Body of pancreas (tissue), 4 donors: Measurements from ENCODE around the gene EIF4ENIF1. TPM values are rescaled to one million over a fixed set of nuclear protein-coding genes. Genes with fewer than 3 reads are reported as not detected.

ENCODE experiments used
- ATAC-seq: fragments of 150-250 bp; one replicate; pipeline ENCODE4 v1.9.1; 2016
- DNase-seq, 4 donors: peaks; one replicate each; pipeline ENCODE4 v3.0.0-alpha.2; 2019
- H3K27ac ChIP-seq, 4 donors: fragments of 200-600 bp; sonication (generic); 1 replicate in 3 of 4; 2 replicates in 1 of 4; pipeline versions ENCODE4 v1.5.1 to v1.6.1; 2016 to 2019; ENCODE audit warnings: mild to moderate bottlenecking in 1 of 4, mixed read lengths in 1 of 4, moderate library complexity in 1 of 4
- H3K27me3 ChIP-seq, 2 donors: fragments of 200-600 bp; sonication (generic); one replicate each; pipeline ENCODE4 v1.6.0; 2016; ENCODE audit warnings: mild to moderate bottlenecking in 1 of 2
- H3K36me3 ChIP-seq, 2 donors: fragments of 200-600 bp; sonication (generic); replicated peaks in 1 of 2; 2 replicates each; pipeline ENCODE4 v1.5.1; 2016; ENCODE audit warnings: low read depth in 2 of 2; ENCODE audit not compliant: insufficient read depth in 1 of 2
- H3K4me1 ChIP-seq: fragments of 200-600 bp; sonication (generic); one replicate; pipeline ENCODE4 v1.6.0; 2016
- H3K4me3 ChIP-seq, 2 donors: fragments of 200-600 bp; sonication (generic); 1 replicate in 1 of 2; 2 replicates in 1 of 2; pipeline ENCODE4 v1.5.1; 2016 to 2019
- H3K9me3 ChIP-seq, 3 donors: fragments of 200-600 bp; sonication (generic); 1 replicate in 2 of 3; 2 replicates in 1 of 3; pipeline ENCODE4 v1.5.1; 2016
- CTCF ChIP-seq, 7 experiments: fragments of 450-650 bp in 4 of 7; fragments of 200-600 bp in 3 of 7; sonication (generic) in 3 of 7; IDR thresholded peaks; one replicate each; pipeline ENCODE4 v1.5.1; 2016 to 2019; ENCODE audit warnings: antibody characterized with exemption in 7 of 7
- POLR2A ChIP-seq, 3 donors: fragments of 450-650 bp; IDR thresholded peaks; one replicate each; pipeline ENCODE4 v1.6.1; 2016; ENCODE audit warnings: antibody characterized with exemption in 3 of 3, mild to moderate bottlenecking in 2 of 3
- WGBS, 2 donors: methylation state at CpG; one replicate each; pipeline ENCODE4 v1.1.5; 2017; 5-methylcytosine and 5-hydroxymethylcytosine counted together
- intact Hi-C: fragments of 100-400 bp; cut with DNase I; formaldehyde crosslinking; loops from one replicate; pipeline ENCODE4 v1.15.1; 2023
- total RNA-seq, 2 donors: library from RNA; depleted of rRNA; stranded (reverse); fragments of >200 nt; gene quantifications; one replicate each; pipeline ENCODE4 v1.1.0, GENCODE V29; 2016

Gene EIF4ENIF1
- total RNA-seq, 2 donors from 2014 or later, result 7.5 to 10.9 TPM

GRCh38 chr22:31477329-31477728 lies 12.3 kb downstream of the EIF4ENIF1 start:
- Histone ChIP-seq H3K27ac (no peak overlapping the region), H3K36me3 (peaks cover 2 to 3% of the 10 kb centered on the region in 2 donors), H3K4me3 (no peak overlapping the region), H3K9me3 (no peaks in the 10 kb centered on the region), H3K27me3 (no peaks in the 10 kb centered on the region), H3K4me1 (no peaks in the 10 kb centered on the region)
- intact Hi-C loops, result no loop called here
- ATAC-seq (no peak), DNase-seq (no peak)
- WGBS, 2 donors, result 69 to 78% methylated on average over 4 of the region's 4 CpGs
- TF ChIP-seq POLR2A (IDR thresholded peaks at IDR 0.05), result no peak
- TF ChIP-seq CTCF (IDR thresholded peaks at IDR 0.05), result no peak

DNA sequence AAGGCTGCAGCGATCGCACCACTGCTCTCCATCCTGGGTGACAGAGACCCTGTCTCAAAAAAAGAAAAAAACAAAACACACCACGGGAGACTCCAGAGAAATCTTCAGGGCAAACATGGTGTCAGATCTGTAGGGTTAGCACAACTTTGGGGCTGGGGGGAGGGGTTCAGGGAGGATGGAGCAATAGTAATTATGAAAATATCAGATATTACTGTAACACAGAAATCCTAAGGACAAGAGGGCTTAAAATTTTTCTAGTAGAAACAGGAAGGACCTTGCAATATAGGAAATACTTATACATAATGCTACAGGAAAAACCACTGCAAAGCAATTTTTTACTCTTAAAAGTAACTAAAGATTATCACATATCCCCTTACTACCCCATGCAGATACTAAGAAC lies 13.8 kb downstream of the EIF4ENIF1 start:
- intact Hi-C loops, result no loop called here
- DNase-seq (no peak), ATAC-seq (no peak)
- TF ChIP-seq CTCF (IDR thresholded peaks at IDR 0.05), result no peak
- no peak for TF ChIP-seq POLR2A (IDR thresholded peaks at IDR 0.05)
- peaks cover 2 to 3% of the 10 kb centered on the region in 2 donors for H3K36me3 ChIP-seq
- H3K27me3 ChIP-seq, result no peaks in the 10 kb centered on the region
- WGBS, 2 donors, result 92 to 93% methylated on average over 3 of the region's 3 CpGs
- H3K4me1 ChIP-seq, result no peaks in the 10 kb centered on the region
- H3K9me3 ChIP-seq, result no peaks in the 10 kb centered on the region
- no peak overlapping the region for H3K4me3 ChIP-seq
- H3K27ac ChIP-seq, result no peak overlapping the region

- no peaks in the 10 kb centered on the region for H3K27me3 ChIP-seq
- no peaks in the 10 kb centered on the region for H3K4me1 ChIP-seq
- WGBS, 2 donors, result 93 to 97% methylated on average over 2 of the region's 2 CpGs
- ATAC-seq, result no peak
- no peak for DNase-seq
- TF ChIP-seq CTCF (IDR thresholded peaks at IDR 0.05) (no peak), POLR2A (IDR thresholded peaks at IDR 0.05) (no peak)
- H3K9me3 ChIP-seq, result no peaks in the 10 kb centered on the region
- no peak overlapping the region for H3K4me3 ChIP-seq
- peaks cover 0 to 2% of the 10 kb centered on the region in 2 donors for H3K36me3 ChIP-seq
- no peak overlapping the region for H3K27ac ChIP-seq
- intact Hi-C loops, result no loop called here
These were observed 14.9 kb downstream of the EIF4ENIF1 start for GRCh38 chr22:31474743-31475142.

DNA sequence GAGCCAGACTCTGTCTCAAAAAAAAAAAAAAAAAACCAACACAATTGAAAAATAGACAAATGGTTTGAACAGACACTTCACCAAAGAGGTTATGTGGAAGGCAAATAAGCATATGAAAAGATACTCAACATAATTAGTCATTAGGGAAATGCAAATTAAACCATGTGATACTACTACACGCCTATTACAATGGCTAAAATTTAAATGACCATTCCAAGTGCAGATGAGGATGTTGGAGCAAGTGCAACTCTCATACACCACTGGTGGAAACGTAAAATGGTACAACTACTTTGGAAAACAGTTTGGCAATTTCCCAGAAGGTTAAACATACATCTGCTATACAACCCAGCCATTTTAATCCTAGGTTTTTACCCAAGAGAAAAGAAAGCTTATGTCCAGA lies 24.3 kb downstream of the EIF4ENIF1 start:
- DNase-seq, result no peak
- Histone ChIP-seq H3K4me3 (no peak overlapping the region), H3K27ac (no peak overlapping the region), H3K36me3 (peaks cover 4 to 10% of the 10 kb centered on the region in 2 donors), H3K27me3 (no peaks in the 10 kb centered on the region), H3K4me1 (no peaks in the 10 kb centered on the region), H3K9me3 (no peaks in the 10 kb centered on the region)
- intact Hi-C loops, result no loop called here
- ATAC-seq, result no peak
- WGBS, 2 donors, result 94% methylated on average over 2 of the region's 2 CpGs
- TF ChIP-seq CTCF (IDR thresholded peaks at IDR 0.05) (no peak), POLR2A (IDR thresholded peaks at IDR 0.05) (no peak)

- no peaks in the 10 kb centered on the region for H3K9me3 ChIP-seq
- no peak for TF ChIP-seq POLR2A (IDR thresholded peaks at IDR 0.05)
- no peak for TF ChIP-seq CTCF (IDR thresholded peaks at IDR 0.05)
- no peak for ATAC-seq
- H3K27ac ChIP-seq, result no peak overlapping the region
- H3K27me3 ChIP-seq, result no peaks in the 10 kb centered on the region
- WGBS, 2 donors, result 88 to 96% methylated on average over 3 of the region's 3 CpGs
- peaks cover 4 to 21% of the 10 kb centered on the region in 2 donors for H3K36me3 ChIP-seq
- intact Hi-C loops, result no loop called here
- no peak overlapping the region for H3K4me3 ChIP-seq
- DNase-seq, result no peak
- no peaks in the 10 kb centered on the region for H3K4me1 ChIP-seq
These were observed 27.9 kb downstream of the EIF4ENIF1 start for GRCh38 chr22:31461699-31462098.
